Endodermal cell (in vitro differentiated cells): ENCODE data around the gene ALS2. TPM values are rescaled to one million over a fixed set of nuclear protein-coding genes. Genes with fewer than 3 reads are reported as not detected.

Experiments used
- DNase-seq: peaks from one replicate; pipeline ENCODE4 v3.0.0-alpha.2; 2017
- H3K27ac ChIP-seq: 2 replicates; pipeline ENCODE4 v1.5.1; 2013; ENCODE audit warnings: mild to moderate bottlenecking, low read depth, low read length, moderate library complexity
- H3K27me3 ChIP-seq: 2 replicates; pipeline ENCODE4 v1.6.1; 2013; ENCODE audit warnings: mild to moderate bottlenecking, low read length, moderate library complexity; ENCODE audit not compliant: insufficient read depth, control insufficient read depth, poor library complexity, severe bottlenecking
- H3K36me3 ChIP-seq: 2 replicates; pipeline ENCODE4 v1.7.0; 2013; ENCODE audit warnings: mild to moderate bottlenecking, low read length, moderate library complexity; ENCODE audit not compliant: control insufficient read depth, insufficient read depth
- H3K4me1 ChIP-seq: one replicate; pipeline ENCODE4 v1.7.0; 2013; ENCODE audit warnings: low read length; ENCODE audit not compliant: control insufficient read depth, insufficient read depth
- H3K4me3 ChIP-seq: 2 replicates; pipeline ENCODE4 v1.5.1; 2013; ENCODE audit warnings: mild to moderate bottlenecking, low read length, moderate library complexity
- H3K9ac ChIP-seq: 2 replicates; pipeline ENCODE4 v1.6.1; 2013; ENCODE audit warnings: mild to moderate bottlenecking, low read length, moderate library complexity; ENCODE audit not compliant: poor library complexity, severe bottlenecking; ENCODE audit errors: extremely low read depth
- H3K9me3 ChIP-seq: 2 replicates; pipeline ENCODE4 v1.6.1; 2013; ENCODE audit warnings: mild to moderate bottlenecking, low read length, moderate library complexity; ENCODE audit not compliant: control insufficient read depth
- H3K27ac Mint-ChIP-seq: 2 replicates; pipeline ENCODE4 v1.8.0; 2020; ENCODE audit warnings: mixed read lengths
- H3K27me3 Mint-ChIP-seq: 2 replicates; pipeline ENCODE4 v1.8.0; 2021; ENCODE audit warnings: mild to moderate bottlenecking, mixed read lengths; ENCODE audit not compliant: insufficient read depth
- H3K36me3 Mint-ChIP-seq: 2 replicates; pipeline ENCODE4 v1.8.0; 2020; ENCODE audit warnings: low read depth, mixed read lengths
- H3K4me1 Mint-ChIP-seq: 2 replicates; pipeline ENCODE4 v1.8.0; 2020; ENCODE audit warnings: mixed read lengths
- H3K4me3 Mint-ChIP-seq: 2 replicates; pipeline ENCODE4 v1.8.0; 2020; ENCODE audit warnings: mild to moderate bottlenecking, moderate library complexity, mixed read lengths
- H3K9me3 Mint-ChIP-seq: 2 replicates; pipeline ENCODE4 v1.8.0; 2020; ENCODE audit warnings: mild to moderate bottlenecking, mixed read lengths
- WGBS, 2 experiments: methylation state at CpG; one replicate each; pipeline versions ENCODE4 v1.1.5 to v1.1.7; 2013; ENCODE audit warnings: missing lambda C conversion rate in 2 of 2, mixed read lengths in 1 of 2; ENCODE audit not compliant: insufficient coverage in 1 of 2, insufficient read length in 1 of 2; 5-methylcytosine and 5-hydroxymethylcytosine counted together
- total RNA-seq, 2 donors: library from RNA; stranded (reverse); fragmentation: NEBNext Ultra II Directional in 1 of 2; extraction: Animal tissue kit (Norgen Biotek cat#: 25700) in 1 of 2; gene quantifications; 2 replicates in 1 of 2; 3 replicates in 1 of 2; pipeline ENCODE4 v1.2.1, GENCODE V29; 2021
- TF ChIP-seq, protein P1 (sequence below): fragments of 200-600 bp; sonication (generic); conservative IDR thresholded peaks from 2 replicates; pipeline ENCODE4 v1.5.0; 2021; ENCODE audit warnings: antibody characterized with exemption, mild to moderate bottlenecking

Gene ALS2
- total RNA-seq, 2 donors from 2014 or later = 56.6 to 58.5 TPM

DNA sequence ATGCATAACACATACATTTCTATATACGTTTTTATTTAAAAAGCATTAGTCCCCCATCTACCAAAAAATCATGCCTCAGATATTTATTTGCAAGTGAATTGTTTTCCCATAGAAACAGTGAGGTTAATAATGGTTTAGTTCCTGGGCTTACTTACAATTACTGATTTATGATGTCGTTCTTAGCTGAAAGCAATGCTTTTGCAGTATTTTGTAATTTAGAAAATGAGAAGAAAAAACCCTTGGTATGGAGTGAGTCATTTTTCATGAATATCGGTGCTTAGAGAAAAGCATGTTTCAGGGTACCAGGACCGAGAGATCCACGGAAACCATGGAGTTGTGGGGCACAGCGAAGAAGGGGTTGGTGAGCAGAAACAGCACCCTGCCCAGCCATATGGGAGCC lies 13.6 kb upstream of the ALS2 start:
- Histone ChIP-seq H3K4me3 (no peak overlapping the region), H3K27ac (no peak overlapping the region), H3K9ac (no peak overlapping the region), H3K36me3 (no peaks in the 10 kb centered on the region), H3K27me3 (no peaks in the 10 kb centered on the region), H3K9me3 (no peaks in the 10 kb centered on the region), H3K4me1 (no peaks in the 10 kb centered on the region)
- Mint-ChIP-seq H3K36me3 (no peaks in the 10 kb centered on the region), H3K27me3 (peaks cover 4% of the 10 kb centered on the region), H3K9me3 (peaks cover 3% of the 10 kb centered on the region), H3K4me3 (no peak overlapping the region), H3K4me1 (peaks cover 18% of the 10 kb centered on the region), H3K27ac (no peak overlapping the region)
- no peak for DNase-seq
- TF ChIP-seq, protein P1, sequence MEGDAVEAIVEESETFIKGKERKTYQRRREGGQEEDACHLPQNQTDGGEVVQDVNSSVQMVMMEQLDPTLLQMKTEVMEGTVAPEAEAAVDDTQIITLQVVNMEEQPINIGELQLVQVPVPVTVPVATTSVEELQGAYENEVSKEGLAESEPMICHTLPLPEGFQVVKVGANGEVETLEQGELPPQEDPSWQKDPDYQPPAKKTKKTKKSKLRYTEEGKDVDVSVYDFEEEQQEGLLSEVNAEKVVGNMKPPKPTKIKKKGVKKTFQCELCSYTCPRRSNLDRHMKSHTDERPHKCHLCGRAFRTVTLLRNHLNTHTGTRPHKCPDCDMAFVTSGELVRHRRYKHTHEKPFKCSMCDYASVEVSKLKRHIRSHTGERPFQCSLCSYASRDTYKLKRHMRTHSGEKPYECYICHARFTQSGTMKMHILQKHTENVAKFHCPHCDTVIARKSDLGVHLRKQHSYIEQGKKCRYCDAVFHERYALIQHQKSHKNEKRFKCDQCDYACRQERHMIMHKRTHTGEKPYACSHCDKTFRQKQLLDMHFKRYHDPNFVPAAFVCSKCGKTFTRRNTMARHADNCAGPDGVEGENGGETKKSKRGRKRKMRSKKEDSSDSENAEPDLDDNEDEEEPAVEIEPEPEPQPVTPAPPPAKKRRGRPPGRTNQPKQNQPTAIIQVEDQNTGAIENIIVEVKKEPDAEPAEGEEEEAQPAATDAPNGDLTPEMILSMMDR = no peak
- WGBS, 2 experiments = 92 to 96% methylated on average over 4 to 6 of the region's 6 CpGs

DNA sequence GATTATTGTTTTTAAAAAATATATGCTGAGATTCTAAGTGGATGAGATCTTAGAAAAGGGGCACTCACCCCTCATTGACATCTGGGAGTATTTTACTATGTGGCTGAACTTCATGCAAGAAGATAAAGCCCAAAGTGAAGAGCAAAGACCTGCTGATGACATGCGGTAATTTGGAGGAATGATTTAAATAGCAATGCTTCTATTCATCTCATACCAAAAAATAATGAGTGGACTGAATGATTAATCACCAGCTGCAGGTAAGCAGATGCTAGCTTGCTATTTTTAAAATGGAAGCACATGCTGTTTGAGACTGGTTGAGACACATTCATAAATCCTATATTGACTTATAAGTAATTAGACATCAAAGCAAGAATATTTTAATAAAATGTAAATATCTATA lies 12.9 kb upstream of the ALS2 start:
- DNase-seq = no peak
- Histone ChIP-seq H3K4me3 (no peak overlapping the region), H3K27me3 (no peaks in the 10 kb centered on the region), H3K9me3 (no peaks in the 10 kb centered on the region), H3K27ac (no peak overlapping the region), H3K36me3 (no peaks in the 10 kb centered on the region), H3K4me1 (no peaks in the 10 kb centered on the region), H3K9ac (no peak overlapping the region)
- Mint-ChIP-seq H3K36me3 (no peaks in the 10 kb centered on the region), H3K4me1 (peaks cover 19% of the 10 kb centered on the region), H3K27me3 (peaks cover 4% of the 10 kb centered on the region), H3K27ac (no peak overlapping the region), H3K9me3 (no peaks in the 10 kb centered on the region), H3K4me3 (no peak overlapping the region)
- TF ChIP-seq, protein P1 = no peak
- 100% methylated on average over 1 of the region's 1 CpG; no CpG with 5 or more reads in 1 of the 2 experiments for WGBS, 2 experiments

GRCh38 chr2:201790989-201791388 lies 10.3 kb upstream of the ALS2 start:
- DNase-seq = no peak
- 90 to 95% methylated on average over 1 to 2 of the region's 2 CpGs for WGBS, 2 experiments
- H3K27me3 Mint-ChIP-seq = peaks cover 6% of the 10 kb centered on the region

More at GRCh38 chr2:201790989-201791388, 10.3 kb upstream of the ALS2 start:
- H3K4me1 Mint-ChIP-seq = peaks cover 18% of the 10 kb centered on the region
- no peaks in the 10 kb centered on the region for H3K9me3 ChIP-seq
- no peaks in the 10 kb centered on the region for H3K9me3 Mint-ChIP-seq
- TF ChIP-seq, protein P1 = no peak
- no peaks in the 10 kb centered on the region for H3K36me3 ChIP-seq
- no peak overlapping the region for H3K27ac ChIP-seq
- no peaks in the 10 kb centered on the region for H3K4me1 ChIP-seq
- no peak overlapping the region for H3K4me3 Mint-ChIP-seq
- H3K4me3 ChIP-seq = no peak overlapping the region
- no peak overlapping the region for H3K9ac ChIP-seq
- H3K27ac Mint-ChIP-seq = no peak overlapping the region
- H3K36me3 Mint-ChIP-seq = no peaks in the 10 kb centered on the region
- no peaks in the 10 kb centered on the region for H3K27me3 ChIP-seq
